ENCODE data around the gene NT5C3B.

The NT5C3B gene

DNA sequence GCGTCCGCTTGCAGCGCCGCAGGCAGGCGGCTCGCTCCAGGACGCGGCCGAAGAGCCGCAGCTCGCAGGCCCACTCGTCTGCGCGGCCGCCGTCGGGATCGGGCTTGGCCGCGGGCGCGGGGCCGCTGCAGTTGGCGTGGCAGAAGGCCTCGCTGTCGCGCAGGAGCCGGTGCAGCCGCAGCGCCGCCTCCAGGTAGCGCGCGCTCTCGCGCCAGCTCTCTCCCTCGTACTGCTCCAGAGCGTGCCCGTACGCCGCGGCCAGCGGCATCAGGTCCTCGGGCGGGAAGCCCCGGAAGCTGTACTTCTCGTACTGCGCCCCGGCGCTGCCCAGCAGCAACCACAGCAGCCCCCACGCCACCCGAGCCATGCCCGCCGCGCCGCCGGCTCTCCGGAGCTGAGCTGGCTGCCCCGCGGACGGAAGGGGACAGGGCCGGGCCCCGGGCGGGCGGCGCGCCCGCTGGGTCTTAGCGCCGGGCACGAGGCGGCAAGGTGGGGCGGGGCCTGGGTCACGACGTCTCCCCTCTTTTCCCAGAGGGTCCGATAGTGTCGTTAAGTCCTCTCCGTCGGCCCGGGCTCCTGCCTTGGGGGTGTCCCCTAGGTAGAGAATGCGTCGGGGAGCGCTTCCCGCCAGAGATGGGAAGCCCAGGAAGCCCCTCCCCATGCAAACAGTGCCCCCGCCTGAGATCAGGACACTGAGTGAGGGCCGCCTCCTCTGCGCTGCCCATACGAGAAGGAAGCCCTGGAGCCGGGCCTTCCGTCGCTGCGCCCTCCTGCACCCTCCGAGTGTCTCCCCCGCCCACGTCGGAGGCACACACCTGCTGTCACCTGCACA is 24.3 kb downstream of the NT5C3B start, which contains the start of gene P3H4:
TSS of gene P3H4 (minus strand) at position 401 of the 832 bp plus-strand sequence. CDS start at position 367, 34 bp downstream.
- Histone ChIP-seq H3K4me3 (replicated peaks; ENCODE audit: insufficient read depth, low read length) (peak within 1 kb of the TSS; percentile 58), H3K27me3 (ENCODE audit: insufficient read depth, poor library complexity, severe bottlenecking) (peaks cover 20% of the 10 kb centered on the region), H3K27ac (replicated peaks) (no peak within 1 kb of the TSS)
- peak; percentile 59 to 69 for DNase-seq (ENCODE audit: low read depth in 1 of 2, low spot score in 1 of 2)
- TF ChIP-seq POLR2AphosphoS5 (IDR thresholded peaks at IDR 0.05; ENCODE audit: low read depth) (no peak), SPI1 (IDR thresholded peaks at IDR 0.05; ENCODE audit: borderline replicate concordance, low read depth) (no peak), GABPA (IDR thresholded peaks at IDR 0.05; ENCODE audit: low read depth) (0 out of 2 replicates have a peak, but pooled peaks have one; percentile 17)
- TF ChIP-seq, protein P1, sequence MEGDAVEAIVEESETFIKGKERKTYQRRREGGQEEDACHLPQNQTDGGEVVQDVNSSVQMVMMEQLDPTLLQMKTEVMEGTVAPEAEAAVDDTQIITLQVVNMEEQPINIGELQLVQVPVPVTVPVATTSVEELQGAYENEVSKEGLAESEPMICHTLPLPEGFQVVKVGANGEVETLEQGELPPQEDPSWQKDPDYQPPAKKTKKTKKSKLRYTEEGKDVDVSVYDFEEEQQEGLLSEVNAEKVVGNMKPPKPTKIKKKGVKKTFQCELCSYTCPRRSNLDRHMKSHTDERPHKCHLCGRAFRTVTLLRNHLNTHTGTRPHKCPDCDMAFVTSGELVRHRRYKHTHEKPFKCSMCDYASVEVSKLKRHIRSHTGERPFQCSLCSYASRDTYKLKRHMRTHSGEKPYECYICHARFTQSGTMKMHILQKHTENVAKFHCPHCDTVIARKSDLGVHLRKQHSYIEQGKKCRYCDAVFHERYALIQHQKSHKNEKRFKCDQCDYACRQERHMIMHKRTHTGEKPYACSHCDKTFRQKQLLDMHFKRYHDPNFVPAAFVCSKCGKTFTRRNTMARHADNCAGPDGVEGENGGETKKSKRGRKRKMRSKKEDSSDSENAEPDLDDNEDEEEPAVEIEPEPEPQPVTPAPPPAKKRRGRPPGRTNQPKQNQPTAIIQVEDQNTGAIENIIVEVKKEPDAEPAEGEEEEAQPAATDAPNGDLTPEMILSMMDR (IDR thresholded peaks at IDR 0.05; ENCODE audit: insufficient read depth, low read length): peak; percentile 46
- TF ChIP-seq, protein P2, sequence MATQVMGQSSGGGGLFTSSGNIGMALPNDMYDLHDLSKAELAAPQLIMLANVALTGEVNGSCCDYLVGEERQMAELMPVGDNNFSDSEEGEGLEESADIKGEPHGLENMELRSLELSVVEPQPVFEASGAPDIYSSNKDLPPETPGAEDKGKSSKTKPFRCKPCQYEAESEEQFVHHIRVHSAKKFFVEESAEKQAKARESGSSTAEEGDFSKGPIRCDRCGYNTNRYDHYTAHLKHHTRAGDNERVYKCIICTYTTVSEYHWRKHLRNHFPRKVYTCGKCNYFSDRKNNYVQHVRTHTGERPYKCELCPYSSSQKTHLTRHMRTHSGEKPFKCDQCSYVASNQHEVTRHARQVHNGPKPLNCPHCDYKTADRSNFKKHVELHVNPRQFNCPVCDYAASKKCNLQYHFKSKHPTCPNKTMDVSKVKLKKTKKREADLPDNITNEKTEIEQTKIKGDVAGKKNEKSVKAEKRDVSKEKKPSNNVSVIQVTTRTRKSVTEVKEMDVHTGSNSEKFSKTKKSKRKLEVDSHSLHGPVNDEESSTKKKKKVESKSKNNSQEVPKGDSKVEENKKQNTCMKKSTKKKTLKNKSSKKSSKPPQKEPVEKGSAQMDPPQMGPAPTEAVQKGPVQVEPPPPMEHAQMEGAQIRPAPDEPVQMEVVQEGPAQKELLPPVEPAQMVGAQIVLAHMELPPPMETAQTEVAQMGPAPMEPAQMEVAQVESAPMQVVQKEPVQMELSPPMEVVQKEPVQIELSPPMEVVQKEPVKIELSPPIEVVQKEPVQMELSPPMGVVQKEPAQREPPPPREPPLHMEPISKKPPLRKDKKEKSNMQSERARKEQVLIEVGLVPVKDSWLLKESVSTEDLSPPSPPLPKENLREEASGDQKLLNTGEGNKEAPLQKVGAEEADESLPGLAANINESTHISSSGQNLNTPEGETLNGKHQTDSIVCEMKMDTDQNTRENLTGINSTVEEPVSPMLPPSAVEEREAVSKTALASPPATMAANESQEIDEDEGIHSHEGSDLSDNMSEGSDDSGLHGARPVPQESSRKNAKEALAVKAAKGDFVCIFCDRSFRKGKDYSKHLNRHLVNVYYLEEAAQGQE (IDR thresholded peaks at IDR 0.05; ENCODE audit: insufficient replicate concordance, low read depth): no peak

DNA sequence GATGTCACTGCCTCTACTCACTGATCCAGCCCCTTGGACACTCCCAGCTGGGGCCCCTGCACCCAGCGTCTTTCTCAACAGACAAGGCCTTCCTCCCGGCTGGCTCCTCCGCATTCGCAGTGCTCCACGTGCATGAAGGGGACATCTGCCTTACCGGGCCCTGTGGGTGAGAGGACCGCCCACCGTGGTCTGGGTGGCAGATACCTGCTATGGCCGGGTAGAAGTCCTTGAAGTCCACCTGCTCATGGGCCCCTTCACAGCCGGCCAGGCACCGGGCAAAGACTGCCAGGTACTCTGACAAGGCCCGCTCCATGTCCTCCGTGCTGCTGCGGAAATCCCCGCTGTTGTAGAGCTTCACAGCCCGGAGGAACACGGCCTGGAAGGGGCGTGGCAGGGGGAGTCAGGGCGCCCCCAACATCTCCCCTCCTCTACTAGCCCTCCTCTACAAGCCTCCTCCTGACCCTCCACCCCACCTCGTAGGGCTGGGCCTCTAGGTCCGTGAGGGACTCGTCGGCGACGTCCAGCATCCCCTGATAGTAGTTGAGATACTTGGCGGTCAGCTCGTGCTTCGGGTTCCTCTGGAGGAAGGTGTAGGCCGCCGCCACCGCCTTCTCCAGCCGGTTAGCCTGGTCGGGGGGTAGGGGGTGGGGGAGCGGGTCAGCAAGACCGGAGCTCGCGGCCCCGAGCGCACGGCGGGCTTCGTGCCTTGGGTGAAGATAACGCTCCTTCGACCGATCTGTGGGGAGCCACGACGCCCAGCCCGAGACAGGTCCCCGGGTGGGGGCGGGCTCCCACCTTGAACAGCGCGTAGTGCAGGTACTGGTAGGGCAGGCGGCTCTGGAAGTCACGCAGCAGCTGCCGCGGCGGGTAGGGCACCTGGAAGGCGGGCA is 25.1 kb downstream of the NT5C3B start:
- DNase-seq (ENCODE audit: low read depth in 1 of 2, low spot score in 1 of 2): no peak
- no peak for TF ChIP-seq GABPA (IDR thresholded peaks at IDR 0.05; ENCODE audit: low read depth)
- TF ChIP-seq SPI1 (IDR thresholded peaks at IDR 0.05; ENCODE audit: borderline replicate concordance, low read depth): no peak
- TF ChIP-seq POLR2AphosphoS5 (IDR thresholded peaks at IDR 0.05; ENCODE audit: low read depth): no peak
- TF ChIP-seq, protein P2 (IDR thresholded peaks at IDR 0.05; ENCODE audit: insufficient replicate concordance, low read depth): no peak
- TF ChIP-seq, protein P1 (IDR thresholded peaks at IDR 0.05; ENCODE audit: insufficient read depth, low read length): no peak
- Histone ChIP-seq H3K4me3 (replicated peaks; ENCODE audit: insufficient read depth, low read length) (peak overlapping the region; percentile 58), H3K27ac (replicated peaks) (no peak overlapping the region), H3K27me3 (ENCODE audit: insufficient read depth, poor library complexity, severe bottlenecking) (peaks cover 20% of the 10 kb centered on the region)

DNA sequence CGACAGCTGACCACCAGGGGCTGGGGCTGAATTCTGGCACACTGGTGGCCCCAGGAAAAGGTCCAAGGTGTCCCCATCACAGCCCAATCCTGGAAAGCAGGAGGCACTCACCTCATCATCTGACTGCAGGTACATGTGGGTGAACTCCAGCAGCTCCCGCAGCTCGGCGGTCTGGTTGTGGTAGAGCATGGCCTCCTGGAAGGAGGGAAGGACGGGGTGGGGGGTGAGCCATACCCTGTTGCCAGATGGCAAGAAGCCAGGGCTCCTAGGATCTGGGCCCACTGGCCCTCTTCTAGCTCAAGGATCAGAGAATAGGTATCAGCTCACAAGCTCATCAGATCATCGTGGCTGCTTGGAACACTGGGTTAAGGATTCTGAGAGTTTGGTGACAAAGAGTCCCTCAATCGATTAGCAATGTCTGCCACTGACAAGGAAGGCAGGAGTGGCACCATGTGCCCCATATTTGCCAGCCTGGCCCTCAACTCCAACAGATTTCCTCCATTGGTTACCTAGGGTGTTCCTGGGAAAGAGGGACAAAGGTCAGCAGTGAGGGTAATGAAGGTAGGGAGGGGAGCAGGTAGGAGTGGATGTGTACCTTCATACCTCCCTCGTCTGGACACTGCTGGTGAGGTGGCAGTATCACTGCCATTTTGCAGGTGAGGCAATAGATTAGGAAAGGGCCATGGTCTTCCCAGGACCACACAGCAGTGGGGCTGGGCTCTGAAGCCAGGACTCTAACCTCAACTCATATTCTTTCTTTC is 29.2 kb downstream of the NT5C3B start:
- DNase-seq (ENCODE audit: low read depth in 1 of 2, low spot score in 1 of 2): no peak
- H3K4me3 ChIP-seq (replicated peaks; ENCODE audit: insufficient read depth, low read length): no peak overlapping the region
- peaks cover 12% of the 10 kb centered on the region for H3K27me3 ChIP-seq (ENCODE audit: insufficient read depth, poor library complexity, severe bottlenecking)
- no peak overlapping the region for H3K27ac ChIP-seq (replicated peaks)
- TF ChIP-seq, protein P1 (IDR thresholded peaks at IDR 0.05; ENCODE audit: insufficient read depth, low read length): no peak
- TF ChIP-seq POLR2AphosphoS5 (IDR thresholded peaks at IDR 0.05; ENCODE audit: low read depth) (no peak), GABPA (IDR thresholded peaks at IDR 0.05; ENCODE audit: low read depth) (no peak), SPI1 (IDR thresholded peaks at IDR 0.05; ENCODE audit: borderline replicate concordance, low read depth) (no peak)
- TF ChIP-seq, protein P2 (IDR thresholded peaks at IDR 0.05; ENCODE audit: insufficient replicate concordance, low read depth): no peak

Measured in HL-60 (cell line).